GM21360 (cell line): ENCODE data around the gene ZNF653.
A peak's percentile ranks its signal among the peaks of the same experiment; 100 is the strongest.
"Not testable (repeated sequence)": the region's sequence is repeated elsewhere in the genome, so short reads cannot be mapped to it uniquely, and the experiment has no call there.

ENCODE experiments used
- ATAC-seq: cut with Tn5 transposase; IDR thresholded peaks from one replicate; pipeline ENCODE4 v1.9.1; 2021; ENCODE audit warnings: mild to moderate bottlenecking, moderate library complexity; ENCODE audit not compliant: unreplicated experiment

The ZNF653 gene

GRCh38 chr19:11483366-11484111 lies 22.1 kb downstream of the ZNF653 start:
- no peak for ATAC-seq

- peak; percentile 42 for ATAC-seq
These were observed 23.1 kb downstream of the ZNF653 start for GRCh38 chr19:11482384-11483050.

GRCh38 chr19:11481534-11482383 lies 23.9 kb downstream of the ZNF653 start:
- ATAC-seq = peak; percentile 80

GRCh38 chr19:11480715-11481533 lies 24.7 kb downstream of the ZNF653 start, which contains the start of gene ELAVL3:
Gene ELAVL3 (minus strand): TSS chr19:11481046. CDS start chr19:11480608, 438 bp downstream.
- ATAC-seq = no peak

- ATAC-seq = no peak
These were observed 25.5 kb downstream of the ZNF653 start for GRCh38 chr19:11479898-11480714.

- ATAC-seq = no peak
These were observed 26.3 kb downstream of the ZNF653 start for GRCh38 chr19:11479090-11479897.

- no peak for ATAC-seq
These were observed 27.2 kb downstream of the ZNF653 start for GRCh38 chr19:11478167-11479089.

- no peak for ATAC-seq
These were observed 29.8 kb downstream of the ZNF653 start for GRCh38 chr19:11475861-11476260.

GRCh38 chr19:11475343-11475742 lies 30.3 kb downstream of the ZNF653 start:
- ATAC-seq = not testable (repeated sequence)

GRCh38 chr19:11473725-11474124 lies 31.9 kb downstream of the ZNF653 start:
- ATAC-seq = no peak

- not testable (repeated sequence) for ATAC-seq
These were observed 37.3 kb downstream of the ZNF653 start for GRCh38 chr19:11468266-11468845.

- ATAC-seq = no peak
These were observed 40.0 kb downstream of the ZNF653 start for GRCh38 chr19:11465600-11465999.

GRCh38 chr19:11464333-11465265 lies 41.0 kb downstream of the ZNF653 start:
- no peak for ATAC-seq

GRCh38 chr19:11463391-11463790 lies 42.2 kb downstream of the ZNF653 start:
- no peak for ATAC-seq

- ATAC-seq = no peak
These were observed 44.2 kb downstream of the ZNF653 start for GRCh38 chr19:11461453-11461852.

- no peak for ATAC-seq
These were observed 45.4 kb downstream of the ZNF653 start for GRCh38 chr19:11460207-11460606.
